Body of pancreas (tissue), 4 donors: ENCODE measurements around the gene PDXP. TPM values are rescaled to one million over a fixed set of nuclear protein-coding genes. Genes with fewer than 3 reads are reported as not detected.
A peak's percentile ranks its signal among the peaks of the same experiment; 100 is the strongest.

Experiments used
- ATAC-seq: fragments of 150-250 bp; one replicate; pipeline ENCODE4 v1.9.1; 2016
- DNase-seq, 4 donors: peaks; one replicate each; pipeline ENCODE4 v3.0.0-alpha.2; 2019
- H3K27ac ChIP-seq, 4 donors: fragments of 200-600 bp; sonication (generic); 1 replicate in 3 of 4; 2 replicates in 1 of 4; pipeline versions ENCODE4 v1.5.1 to v1.6.1; 2016 to 2019; ENCODE audit warnings: mild to moderate bottlenecking in 1 of 4, mixed read lengths in 1 of 4, moderate library complexity in 1 of 4
- H3K27me3 ChIP-seq, 2 donors: fragments of 200-600 bp; sonication (generic); one replicate each; pipeline ENCODE4 v1.6.0; 2016; ENCODE audit warnings: mild to moderate bottlenecking in 1 of 2
- H3K36me3 ChIP-seq, 2 donors: fragments of 200-600 bp; sonication (generic); replicated peaks in 1 of 2; 2 replicates each; pipeline ENCODE4 v1.5.1; 2016; ENCODE audit warnings: low read depth in 2 of 2; ENCODE audit not compliant: insufficient read depth in 1 of 2
- H3K4me1 ChIP-seq: fragments of 200-600 bp; sonication (generic); one replicate; pipeline ENCODE4 v1.6.0; 2016
- H3K4me3 ChIP-seq, 2 donors: fragments of 200-600 bp; sonication (generic); 1 replicate in 1 of 2; 2 replicates in 1 of 2; pipeline ENCODE4 v1.5.1; 2016 to 2019
- H3K9me3 ChIP-seq, 3 donors: fragments of 200-600 bp; sonication (generic); 1 replicate in 2 of 3; 2 replicates in 1 of 3; pipeline ENCODE4 v1.5.1; 2016
- CTCF ChIP-seq, 7 experiments: fragments of 450-650 bp in 4 of 7; fragments of 200-600 bp in 3 of 7; sonication (generic) in 3 of 7; IDR thresholded peaks; one replicate each; pipeline ENCODE4 v1.5.1; 2016 to 2019; ENCODE audit warnings: antibody characterized with exemption in 7 of 7
- POLR2A ChIP-seq, 3 donors: fragments of 450-650 bp; IDR thresholded peaks; one replicate each; pipeline ENCODE4 v1.6.1; 2016; ENCODE audit warnings: antibody characterized with exemption in 3 of 3, mild to moderate bottlenecking in 2 of 3
- WGBS, 2 donors: methylation state at CpG; one replicate each; pipeline ENCODE4 v1.1.5; 2017; 5-methylcytosine and 5-hydroxymethylcytosine counted together
- intact Hi-C: fragments of 100-400 bp; cut with DNase I; formaldehyde crosslinking; loops from one replicate; pipeline ENCODE4 v1.15.1; 2023
- total RNA-seq, 2 donors: library from RNA; depleted of rRNA; stranded (reverse); fragments of >200 nt; gene quantifications; one replicate each; pipeline ENCODE4 v1.1.0, GENCODE V29; 2016

PDXP gene
- total RNA-seq, 2 donors from 2014 or later = 7.0 to 23.1 TPM

- Histone ChIP-seq H3K4me1 (peaks cover 20% of the 10 kb centered on the region), H3K9me3 (no peaks in the 10 kb centered on the region), H3K27ac (peak overlapping the region in 2 of 4 donors; percentile 63 to 68), H3K4me3 (no peak overlapping the region), H3K27me3 (no peaks in the 10 kb centered on the region), H3K36me3 (peaks cover under 1 to 9% of the 10 kb centered on the region in 2 donors)
- TF ChIP-seq CTCF (IDR thresholded peaks at IDR 0.05) (no peak), POLR2A (IDR thresholded peaks at IDR 0.05) (no peak)
- 62 to 66% methylated on average over 4 to 8 of the region's 8 CpGs for WGBS, 2 donors
- DNase-seq (no peak), ATAC-seq (peak; percentile 7)
- intact Hi-C loops = no loop called here
Observed at GRCh38 chr22:37634417-37634924, 24.1 kb upstream of the PDXP start.

GRCh38 chr22:37635157-37635556 is 23.4 kb upstream of the PDXP start:
- WGBS, 2 donors = 87 to 95% methylated on average over 4 to 7 of the region's 7 CpGs

GRCh38 chr22:37636186-37636948 is 22.2 kb upstream of the PDXP start:
- DNase-seq = peak in 1 of 4 donors; percentile 34
- intact Hi-C loops = no loop called here
- no peak for ATAC-seq
- H3K27me3 ChIP-seq = no peaks in the 10 kb centered on the region
- H3K36me3 ChIP-seq = peaks cover 0 to 5% of the 10 kb centered on the region in 2 donors
- H3K27ac ChIP-seq = no peak overlapping the region
- no peaks in the 10 kb centered on the region for H3K9me3 ChIP-seq
- WGBS, 2 donors = 47 to 51% methylated on average over 3 to 6 of the region's 6 CpGs
- peaks cover 37% of the 10 kb centered on the region for H3K4me1 ChIP-seq
- no peak for TF ChIP-seq POLR2A (IDR thresholded peaks at IDR 0.05)
- TF ChIP-seq CTCF (IDR thresholded peaks at IDR 0.05) = peak in 1 of 7 experiments; percentile 14
- H3K4me3 ChIP-seq = no peak overlapping the region

More at GRCh38 chr22:37635157-37635556, 23.4 kb upstream of the PDXP start:
- peaks cover 27% of the 10 kb centered on the region for H3K4me1 ChIP-seq
- ATAC-seq (no peak), DNase-seq (no peak)
- no peaks in the 10 kb centered on the region for H3K9me3 ChIP-seq
- H3K36me3 ChIP-seq = peaks cover 0 to 5% of the 10 kb centered on the region in 2 donors
- no peak overlapping the region for H3K4me3 ChIP-seq
- H3K27ac ChIP-seq = no peak overlapping the region
- no peak for TF ChIP-seq CTCF (IDR thresholded peaks at IDR 0.05)
- no peak for TF ChIP-seq POLR2A (IDR thresholded peaks at IDR 0.05)
- H3K27me3 ChIP-seq = no peaks in the 10 kb centered on the region
- intact Hi-C loops = no loop called here

GRCh38 chr22:37636949-37637273 is 21.6 kb upstream of the PDXP start:
- peaks cover 42% of the 10 kb centered on the region for H3K4me1 ChIP-seq
- H3K27ac ChIP-seq = no peak overlapping the region
- WGBS, 2 donors = 51 to 75% methylated on average over 3 of the region's 3 CpGs
- ATAC-seq (no peak), DNase-seq (no peak)
- H3K9me3 ChIP-seq = no peaks in the 10 kb centered on the region
- peaks cover 0 to 2% of the 10 kb centered on the region in 2 donors for H3K36me3 ChIP-seq
- H3K27me3 ChIP-seq = no peaks in the 10 kb centered on the region
- no peak overlapping the region for H3K4me3 ChIP-seq
- intact Hi-C loops = no loop called here
- no peak for TF ChIP-seq POLR2A (IDR thresholded peaks at IDR 0.05)
- no peak for TF ChIP-seq CTCF (IDR thresholded peaks at IDR 0.05)
